Spleen (tissue), 7 donors: ENCODE data around the gene CD207.

Experiments used
- CTCF ChIP-seq, 11 experiments: fragments of 200-600 bp in 7 of 11; fragments of 450-650 bp in 4 of 11; sonication (generic) in 4 of 11; IDR thresholded peaks in 8 of 11; conservative IDR thresholded peaks in 3 of 11; 1 replicate in 7 of 11; 2 replicates in 4 of 11; pipeline versions ENCODE4 v1.4.0 to v1.8.0; 2016 to 2021; ENCODE audit warnings: antibody characterized with exemption in 11 of 11, inconsistent platforms in 4 of 11, mild to moderate bottlenecking in 1 of 11
- POLR2AphosphoS5 ChIP-seq, 3 donors: sonication (generic); formaldehyde crosslinking; IDR thresholded peaks; one replicate each; pipeline ENCODE4 v1.5.1; 2017; ENCODE audit warnings: antibody characterized with exemption in 3 of 3
- donor health status: DM: no; HTN: no; CAD: no; lungs with moderate emphysema.
- donor health status: DM: no; HTN: no; CAD: no.
- donor health status: DM: no; HTN: no; CAD: no.

DNA sequence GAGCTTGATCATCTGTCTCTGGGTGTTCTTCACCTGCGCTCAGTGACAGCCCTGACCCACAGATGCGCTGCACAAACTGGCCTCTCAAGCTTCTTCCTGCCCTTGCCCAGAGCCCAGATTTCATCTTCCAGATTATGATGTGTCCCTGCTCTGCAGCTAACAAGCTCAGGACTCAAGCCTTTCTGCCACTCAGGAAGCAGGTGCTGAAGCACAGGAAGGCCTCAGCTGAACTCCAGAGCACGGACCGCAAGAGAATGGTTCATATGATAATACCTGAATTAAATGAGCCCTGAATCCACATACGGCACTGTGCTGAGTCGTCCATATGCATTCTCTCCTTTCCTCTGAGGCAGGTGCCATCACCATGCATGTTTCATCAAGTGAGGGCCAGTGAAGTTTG lies 3.8 kb downstream of the CD207 start:
- TF ChIP-seq CTCF (IDR thresholded peaks at IDR 0.05 in 8 of 11, conservative IDR thresholded peaks at IDR 0.05 in 3 of 11) (no peak), POLR2AphosphoS5 (IDR thresholded peaks at IDR 0.05) (no peak)
